Tibial artery (tissue), 4 donors: ENCODE measurements around the gene PI4KB.

Experiments
- DNase-seq, 2 donors: peaks; one replicate each; pipeline ENCODE4 v3.0.0-alpha.2; 2019
- H3K27ac ChIP-seq, 2 donors: fragments of 200-600 bp; sonication (generic) in 1 of 2; 1 replicate in 1 of 2; 2 replicates in 1 of 2; pipeline ENCODE4 v1.5.1; 2018 to 2019; ENCODE audit warnings: mild to moderate bottlenecking in 1 of 2
- H3K27me3 ChIP-seq, 2 donors: fragments of 200-600 bp; sonication (generic) in 1 of 2; one replicate each; pipeline versions ENCODE4 v1.5.1 to v1.6.0; 2016 to 2019
- H3K36me3 ChIP-seq, 3 donors: fragments of 200-600 bp; sonication (generic) in 2 of 3; one replicate each; pipeline ENCODE4 v1.5.1; 2016 to 2019; ENCODE audit warnings: mild to moderate bottlenecking in 2 of 3
- H3K4me1 ChIP-seq, 4 donors: fragments of 200-600 bp; sonication (generic) in 2 of 4; 1 replicate in 3 of 4; 2 replicates in 1 of 4; pipeline ENCODE4 v1.5.1; 2016 to 2019
- H3K4me3 ChIP-seq, 2 donors: fragments of 200-600 bp; sonication (generic) in 1 of 2; 1 replicate in 1 of 2; 2 replicates in 1 of 2; pipeline ENCODE4 v1.5.1; 2018 to 2019; ENCODE audit warnings: mild to moderate bottlenecking in 2 of 2
- H3K9me3 ChIP-seq, 3 donors: fragments of 200-600 bp; sonication (generic) in 1 of 3; one replicate each; pipeline ENCODE4 v1.5.1; 2016 to 2019
- intact Hi-C: fragments of 100-400 bp; cut with DNase I; formaldehyde crosslinking; loops from one replicate; pipeline ENCODE4 v1.15.0; 2023; ENCODE audit warnings: low total_unique reads
- TF ChIP-seq, protein P1 (sequence below), 2 experiments: fragments of 200-600 bp in 1 of 2; fragments of 450-650 bp in 1 of 2; IDR thresholded peaks; one replicate each; pipeline ENCODE4 v1.5.1; 2017 to 2019; ENCODE audit warnings: antibody characterized with exemption in 2 of 2, mild to moderate bottlenecking in 1 of 2, moderate library complexity in 1 of 2

PI4KB gene

DNA sequence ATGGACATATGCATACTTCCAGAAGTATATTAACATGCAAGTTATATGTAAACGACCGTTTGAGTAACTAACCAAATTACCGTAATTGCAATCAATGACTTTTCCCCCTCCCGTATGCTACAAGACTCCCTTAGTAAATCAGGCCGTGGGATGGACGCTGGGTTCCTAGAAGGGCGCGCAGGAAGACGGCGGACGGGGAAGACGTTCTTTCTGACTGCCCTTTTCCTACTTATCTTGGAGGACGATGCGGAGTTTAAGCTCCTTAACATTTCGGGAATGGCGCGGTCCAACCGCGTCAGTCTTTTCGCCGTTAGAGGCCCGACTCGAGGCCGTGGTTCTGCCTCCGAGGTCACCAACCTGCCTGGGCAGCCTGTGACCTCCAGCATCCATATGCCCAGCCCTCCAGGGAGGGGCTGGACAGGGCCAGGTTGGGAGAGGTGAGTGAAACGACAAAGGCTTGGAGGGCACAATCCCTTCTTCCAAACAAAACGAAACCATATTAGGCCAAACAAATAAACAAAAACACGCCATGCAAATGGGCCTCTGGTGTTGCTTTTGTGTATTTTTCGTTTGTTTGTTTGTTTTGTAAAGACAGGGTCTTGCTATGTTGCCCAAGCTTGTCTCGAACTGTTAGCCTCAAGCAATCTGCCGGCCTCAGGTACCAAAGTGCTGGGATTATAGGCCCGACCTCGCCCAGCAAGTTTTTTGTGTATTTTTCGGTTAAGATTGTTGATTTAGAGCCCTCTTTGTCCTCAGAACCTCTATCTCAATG, 873 bp upstream of the PI4KB start:
- H3K9me3 ChIP-seq, result no peaks in the 10 kb centered on the region
- peak overlapping the region; percentile 78 to 95 for H3K4me3 ChIP-seq
- DNase-seq, result no peak
- peak overlapping the region; percentile 90 to 96 for H3K27ac ChIP-seq
- TF ChIP-seq, protein P1, sequence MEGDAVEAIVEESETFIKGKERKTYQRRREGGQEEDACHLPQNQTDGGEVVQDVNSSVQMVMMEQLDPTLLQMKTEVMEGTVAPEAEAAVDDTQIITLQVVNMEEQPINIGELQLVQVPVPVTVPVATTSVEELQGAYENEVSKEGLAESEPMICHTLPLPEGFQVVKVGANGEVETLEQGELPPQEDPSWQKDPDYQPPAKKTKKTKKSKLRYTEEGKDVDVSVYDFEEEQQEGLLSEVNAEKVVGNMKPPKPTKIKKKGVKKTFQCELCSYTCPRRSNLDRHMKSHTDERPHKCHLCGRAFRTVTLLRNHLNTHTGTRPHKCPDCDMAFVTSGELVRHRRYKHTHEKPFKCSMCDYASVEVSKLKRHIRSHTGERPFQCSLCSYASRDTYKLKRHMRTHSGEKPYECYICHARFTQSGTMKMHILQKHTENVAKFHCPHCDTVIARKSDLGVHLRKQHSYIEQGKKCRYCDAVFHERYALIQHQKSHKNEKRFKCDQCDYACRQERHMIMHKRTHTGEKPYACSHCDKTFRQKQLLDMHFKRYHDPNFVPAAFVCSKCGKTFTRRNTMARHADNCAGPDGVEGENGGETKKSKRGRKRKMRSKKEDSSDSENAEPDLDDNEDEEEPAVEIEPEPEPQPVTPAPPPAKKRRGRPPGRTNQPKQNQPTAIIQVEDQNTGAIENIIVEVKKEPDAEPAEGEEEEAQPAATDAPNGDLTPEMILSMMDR (IDR thresholded peaks at IDR 0.05), result no peak
- peaks cover 5 to 28% (median 6%) of the 10 kb centered on the region in 3 donors for H3K36me3 ChIP-seq
- H3K4me1 ChIP-seq, result peaks cover 0 to 32% (median 26%) of the 10 kb centered on the region in 4 donors
- H3K27me3 ChIP-seq, result no peaks in the 10 kb centered on the region
- intact Hi-C loops, result no loop called here

DNA sequence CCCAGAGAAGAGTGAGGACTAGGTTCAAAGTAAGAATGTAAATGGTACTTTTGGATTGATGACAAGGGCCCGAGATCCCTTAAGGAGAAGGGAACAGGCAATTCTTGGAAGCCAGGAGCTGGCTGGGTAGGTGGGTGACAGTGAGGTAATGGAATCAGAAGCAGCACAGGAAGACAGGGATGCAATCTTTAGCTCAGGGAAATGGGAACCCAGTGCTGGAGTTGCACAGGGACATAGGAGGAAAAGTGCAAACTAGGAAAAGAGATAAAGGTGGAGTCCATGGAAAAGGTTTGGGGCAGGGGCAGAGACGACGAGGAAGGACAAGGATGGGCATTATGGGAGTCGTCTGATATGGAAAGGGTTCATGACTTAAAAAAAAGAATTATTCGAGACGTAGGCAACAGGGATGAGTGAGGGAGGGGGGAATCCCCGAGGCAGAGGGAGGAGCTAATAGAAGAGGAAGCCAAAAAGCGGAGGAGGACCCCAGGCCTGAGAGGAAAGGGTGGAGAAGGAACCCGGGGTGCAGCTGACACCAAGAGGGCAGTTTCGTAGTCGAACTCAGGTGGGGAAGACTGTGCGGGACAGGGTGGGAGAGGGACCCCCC, 495 bp downstream of the PI4KB start:
- Histone ChIP-seq H3K27ac (peak overlapping the region; percentile 90 to 96), H3K36me3 (peaks cover 6 to 39% (median 10%) of the 10 kb centered on the region in 3 donors), H3K9me3 (no peaks in the 10 kb centered on the region), H3K4me3 (peak overlapping the region; percentile 78 to 95), H3K4me1 (peaks cover 0 to 32% (median 26%) of the 10 kb centered on the region in 4 donors), H3K27me3 (no peaks in the 10 kb centered on the region)
- intact Hi-C loops, result no loop called here
- TF ChIP-seq, protein P1 (IDR thresholded peaks at IDR 0.05), result no peak
- DNase-seq, result peak; percentile 61 to 77

DNA sequence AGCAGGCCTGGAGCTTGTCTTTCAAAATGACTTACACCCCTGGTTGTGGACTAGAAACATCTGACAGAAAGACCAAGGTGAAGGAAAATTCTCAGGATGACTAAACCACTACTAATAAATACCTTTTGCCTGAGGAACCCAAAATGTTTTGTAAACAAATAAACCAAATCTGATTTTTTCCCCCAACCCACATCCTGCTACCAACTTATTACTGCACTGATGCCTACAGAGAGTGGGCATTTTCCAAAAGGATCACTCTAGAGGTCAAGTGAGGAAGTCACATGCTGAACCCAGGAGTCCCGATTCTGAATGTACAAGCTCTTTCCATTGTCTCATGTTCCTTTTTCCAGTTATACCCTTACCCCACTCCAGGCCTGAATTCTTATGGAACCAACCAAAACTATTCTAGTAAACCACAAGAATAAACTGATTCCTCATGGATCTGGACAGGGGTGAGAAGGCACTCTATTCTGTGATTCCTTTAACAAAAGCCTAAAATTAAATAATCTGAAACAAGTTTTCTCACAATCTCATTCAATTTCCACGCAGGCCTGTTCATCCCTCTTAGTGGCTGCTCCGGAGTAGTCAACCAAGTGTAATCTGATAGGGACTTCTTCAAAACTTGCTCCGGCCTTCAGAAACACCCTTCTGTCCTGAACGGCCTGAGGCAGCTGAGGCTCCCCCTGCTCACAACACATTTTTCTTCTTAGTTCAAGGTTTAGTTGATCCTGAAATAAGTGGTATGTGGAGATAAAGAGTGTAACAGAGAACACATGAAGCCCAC, 1.4 kb downstream of the PI4KB start:
- Histone ChIP-seq H3K36me3 (peaks cover 6 to 47% (median 10%) of the 10 kb centered on the region in 3 donors), H3K4me3 (peak overlapping the region; percentile 78 to 95), H3K9me3 (no peaks in the 10 kb centered on the region), H3K27me3 (no peaks in the 10 kb centered on the region), H3K4me1 (peaks cover 0 to 35% (median 29%) of the 10 kb centered on the region in 4 donors), H3K27ac (peak overlapping the region in 1 of 2 donors; percentile 90)
- no peak for DNase-seq
- TF ChIP-seq, protein P1 (IDR thresholded peaks at IDR 0.05), result no peak
- intact Hi-C loops, result no loop called here

DNA sequence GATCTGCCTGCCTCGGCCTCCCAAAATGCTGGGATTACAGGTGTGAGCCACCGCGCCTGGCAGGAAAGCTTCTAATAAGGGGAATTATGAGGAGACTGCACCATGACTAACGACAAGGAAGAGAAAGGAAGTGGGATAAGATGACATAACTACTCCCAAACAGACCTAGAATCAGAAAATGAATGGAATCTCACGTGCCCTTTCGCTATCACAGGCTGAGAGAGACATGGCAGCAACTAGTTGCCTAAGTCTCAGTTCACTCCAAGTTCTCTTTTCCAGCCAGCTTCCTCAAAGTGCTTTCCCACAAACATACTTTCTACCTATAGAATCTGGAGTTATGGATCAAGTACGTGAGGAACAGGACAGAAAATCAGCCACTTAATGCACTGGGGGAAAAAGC, 2.0 kb downstream of the PI4KB start:
- TF ChIP-seq, protein P1 (IDR thresholded peaks at IDR 0.05), result no peak
- H3K9me3 ChIP-seq, result no peaks in the 10 kb centered on the region
- H3K4me1 ChIP-seq, result peaks cover 0 to 41% (median 30%) of the 10 kb centered on the region in 4 donors
- H3K27me3 ChIP-seq, result no peaks in the 10 kb centered on the region
- DNase-seq, result no peak
- peaks cover 6 to 53% (median 15%) of the 10 kb centered on the region in 3 donors for H3K36me3 ChIP-seq
- intact Hi-C loops, result no loop called here
- H3K27ac ChIP-seq, result peak overlapping the region in 1 of 2 donors; percentile 90
- peak overlapping the region in 1 of 2 donors; percentile 95 for H3K4me3 ChIP-seq

DNA sequence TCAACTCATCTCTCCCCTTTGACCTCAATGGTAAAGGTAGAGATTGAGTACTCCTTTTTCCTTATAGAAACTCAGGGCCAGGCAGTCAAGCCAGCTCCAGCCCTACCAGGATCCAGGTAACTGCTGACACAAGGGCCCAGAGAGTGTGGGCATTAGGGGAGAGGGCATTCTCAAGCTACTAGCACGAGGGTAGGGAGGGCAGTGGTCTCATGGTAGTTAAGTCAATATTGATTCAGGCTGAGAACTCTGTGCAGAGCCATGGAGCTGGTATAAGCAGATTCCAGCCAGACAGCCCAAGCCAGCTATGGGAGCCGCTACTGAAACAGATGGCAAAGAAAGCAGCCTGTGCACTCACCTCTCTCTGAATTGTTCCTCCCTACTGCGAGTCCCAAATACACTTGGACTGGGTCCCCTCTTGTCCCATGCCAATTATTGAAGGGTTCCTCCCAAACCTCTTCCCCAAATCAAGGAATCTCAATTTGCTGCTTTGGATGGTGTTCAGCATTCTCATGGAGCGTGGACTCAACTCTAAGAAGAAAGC, 2.8 kb downstream of the PI4KB start:
- peaks cover 0 to 42% (median 30%) of the 10 kb centered on the region in 4 donors for H3K4me1 ChIP-seq
- intact Hi-C loops, result no loop called here
- no peaks in the 10 kb centered on the region for H3K27me3 ChIP-seq
- H3K27ac ChIP-seq, result no peak overlapping the region
- TF ChIP-seq, protein P1 (IDR thresholded peaks at IDR 0.05), result no peak
- peaks cover 6 to 61% (median 22%) of the 10 kb centered on the region in 3 donors for H3K36me3 ChIP-seq
- H3K4me3 ChIP-seq, result no peak overlapping the region
- DNase-seq, result no peak
- no peaks in the 10 kb centered on the region for H3K9me3 ChIP-seq
